ENCODE results near the gene CRY2. TPM values are rescaled to one million over a fixed set of nuclear protein-coding genes. Genes with fewer than 3 reads are reported as not detected.

CRY2 gene
- total and polyA plus RNA-seq, 2 of the 13 experiments (the other 11 are each of a cell fraction or from before 2014, with no cell fraction given), result 10.1 to 12.2 TPM

GRCh38 chr11:45917623-45918330 is 70.5 kb downstream of the CRY2 start, which contains the start of gene PEX16 (continued):
- no peak; the same call in 1 of the 2 replicates for TF ChIP-seq NR0B2 (CRISPR knock-in tag; IDR thresholded peaks at IDR 0.05)
- peak; percentile 70 for TF ChIP-seq NFYB (CRISPR knock-in tag; IDR thresholded peaks at IDR 0.05)
- TF ChIP-seq ZNF569 (CRISPR knock-in tag; IDR thresholded peaks at IDR 0.05; ENCODE audit: borderline replicate concordance), result no peak
- peak; percentile 50; the same call in 1 of the 2 replicates for TF ChIP-seq E2F1 (CRISPR knock-in tag; IDR thresholded peaks at IDR 0.05)
- no peak for TF ChIP-seq ZNF550 (CRISPR knock-in tag; IDR thresholded peaks at IDR 0.05; ENCODE audit: borderline replicate concordance)
- TF ChIP-seq ZNF232 (CRISPR knock-in tag; IDR thresholded peaks at IDR 0.05; ENCODE audit: borderline replicate concordance), result no peak
- no peak for TF ChIP-seq TIGD3 (CRISPR knock-in tag; IDR thresholded peaks at IDR 0.05; ENCODE audit: borderline replicate concordance)
- TF ChIP-seq RFX3 (CRISPR knock-in tag; IDR thresholded peaks at IDR 0.05), result peak; percentile 56; the same call in 1 of the 2 replicates
- peak; percentile 64; the same call in 1 of the 2 replicates for TF ChIP-seq SMAD3 (CRISPR knock-in tag; IDR thresholded peaks at IDR 0.05)
- peak; percentile 61 for TF ChIP-seq MED1 (CRISPR knock-in tag; IDR thresholded peaks at IDR 0.05)
- TF ChIP-seq CBX5 (CRISPR knock-in tag; IDR thresholded peaks at IDR 0.05; ENCODE audit: borderline replicate concordance), result no peak
- no peak for TF ChIP-seq RNF2 (conservative IDR thresholded peaks at IDR 0.05; ENCODE audit: low read depth)
- no peak for TF ChIP-seq ZNF276 (CRISPR knock-in tag; IDR thresholded peaks at IDR 0.05; ENCODE audit: low read depth)
- TF ChIP-seq PAF1 (CRISPR knock-in tag; IDR thresholded peaks at IDR 0.05), result no peak
- 0 out of 2 replicates have a peak, but pooled peaks have one; percentile 21 for TF ChIP-seq CBFB (CRISPR knock-in tag; IDR thresholded peaks at IDR 0.05)
- TF ChIP-seq NBN (conservative IDR thresholded peaks at IDR 0.05), result no peak
- no peak; the same call in 1 of the 2 replicates for TF ChIP-seq NCOA2 (CRISPR knock-in tag; IDR thresholded peaks at IDR 0.05)
- no peak for TF ChIP-seq MTF2 (CRISPR knock-in tag; IDR thresholded peaks at IDR 0.05; ENCODE audit: borderline replicate concordance)
- no peak for TF ChIP-seq NFE2L2 (IDR thresholded peaks at IDR 0.05; ENCODE audit: low read length)
- no peak for TF ChIP-seq BHLHE40 (IDR thresholded peaks at IDR 0.05; ENCODE audit: low read length)
- no peak for TF ChIP-seq TFE3 (CRISPR knock-in tag; IDR thresholded peaks at IDR 0.05)
- TF ChIP-seq ZNF547 (CRISPR knock-in tag; IDR thresholded peaks at IDR 0.05), result no peak
- TF ChIP-seq SIN3A (IDR thresholded peaks at IDR 0.05; ENCODE audit: borderline replicate concordance, low read depth, low read length), result peak; percentile 95; the same call in 1 of the 2 replicates
- TF ChIP-seq ZNF44 (CRISPR knock-in tag; IDR thresholded peaks at IDR 0.05), result 0 out of 2 replicates have a peak, but pooled peaks have one; percentile 30

Measured in HepG2 (cell line).